Measurements from ENCODE around the gene CLBA1. TPM values are rescaled to one million over a fixed set of nuclear protein-coding genes. Genes with fewer than 3 reads are reported as not detected.

The CLBA1 gene
- total RNA-seq, 4 donors from 2014 or later = 1.3 to 11.1 (median 10.1) TPM; not detected in 1

DNA sequence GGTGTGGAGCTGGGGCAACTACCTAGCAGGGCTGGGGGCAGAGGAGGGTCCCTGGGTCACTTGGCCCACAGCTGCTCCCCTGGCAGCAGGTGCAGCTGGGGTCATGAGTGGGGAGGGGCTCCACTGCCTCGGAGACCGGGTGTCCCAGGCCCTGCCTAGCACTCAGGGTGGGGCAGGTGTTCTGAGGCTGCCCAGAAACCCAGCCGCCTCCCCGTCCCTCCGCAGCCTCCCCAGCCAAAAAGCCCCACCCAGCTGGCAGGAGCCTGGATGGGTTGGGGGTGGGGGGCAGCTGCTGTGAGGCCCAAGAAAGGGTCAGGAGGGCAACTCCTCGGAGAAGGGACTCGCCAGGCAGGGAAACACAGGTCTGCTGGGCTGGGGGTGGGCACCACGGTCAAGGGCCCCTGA is 18.6 kb upstream of the CLBA1 start:
- no peaks in the 10 kb centered on the region for H3K36me3 ChIP-seq
- H3K27me3 ChIP-seq = no peaks in the 10 kb centered on the region
- intact Hi-C loops (cut with DNase I; ENCODE audit: low total_unique reads) = no loop called here
- peaks cover 6 to 10% of the 10 kb centered on the region in 2 donors for H3K4me1 ChIP-seq
- DNase-seq = peak in 1 of 2 donors; percentile 37
- no peak for TF ChIP-seq POLR2A (IDR thresholded peaks at IDR 0.05)
- TF ChIP-seq, protein P1, sequence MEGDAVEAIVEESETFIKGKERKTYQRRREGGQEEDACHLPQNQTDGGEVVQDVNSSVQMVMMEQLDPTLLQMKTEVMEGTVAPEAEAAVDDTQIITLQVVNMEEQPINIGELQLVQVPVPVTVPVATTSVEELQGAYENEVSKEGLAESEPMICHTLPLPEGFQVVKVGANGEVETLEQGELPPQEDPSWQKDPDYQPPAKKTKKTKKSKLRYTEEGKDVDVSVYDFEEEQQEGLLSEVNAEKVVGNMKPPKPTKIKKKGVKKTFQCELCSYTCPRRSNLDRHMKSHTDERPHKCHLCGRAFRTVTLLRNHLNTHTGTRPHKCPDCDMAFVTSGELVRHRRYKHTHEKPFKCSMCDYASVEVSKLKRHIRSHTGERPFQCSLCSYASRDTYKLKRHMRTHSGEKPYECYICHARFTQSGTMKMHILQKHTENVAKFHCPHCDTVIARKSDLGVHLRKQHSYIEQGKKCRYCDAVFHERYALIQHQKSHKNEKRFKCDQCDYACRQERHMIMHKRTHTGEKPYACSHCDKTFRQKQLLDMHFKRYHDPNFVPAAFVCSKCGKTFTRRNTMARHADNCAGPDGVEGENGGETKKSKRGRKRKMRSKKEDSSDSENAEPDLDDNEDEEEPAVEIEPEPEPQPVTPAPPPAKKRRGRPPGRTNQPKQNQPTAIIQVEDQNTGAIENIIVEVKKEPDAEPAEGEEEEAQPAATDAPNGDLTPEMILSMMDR (IDR thresholded peaks at IDR 0.05) = no peak
- H3K4me3 ChIP-seq = peak overlapping the region in 1 of 2 donors; percentile 38
- H3K9me3 ChIP-seq = no peaks in the 10 kb centered on the region
- H3K27ac ChIP-seq = peak overlapping the region; percentile 95 to 99

DNA sequence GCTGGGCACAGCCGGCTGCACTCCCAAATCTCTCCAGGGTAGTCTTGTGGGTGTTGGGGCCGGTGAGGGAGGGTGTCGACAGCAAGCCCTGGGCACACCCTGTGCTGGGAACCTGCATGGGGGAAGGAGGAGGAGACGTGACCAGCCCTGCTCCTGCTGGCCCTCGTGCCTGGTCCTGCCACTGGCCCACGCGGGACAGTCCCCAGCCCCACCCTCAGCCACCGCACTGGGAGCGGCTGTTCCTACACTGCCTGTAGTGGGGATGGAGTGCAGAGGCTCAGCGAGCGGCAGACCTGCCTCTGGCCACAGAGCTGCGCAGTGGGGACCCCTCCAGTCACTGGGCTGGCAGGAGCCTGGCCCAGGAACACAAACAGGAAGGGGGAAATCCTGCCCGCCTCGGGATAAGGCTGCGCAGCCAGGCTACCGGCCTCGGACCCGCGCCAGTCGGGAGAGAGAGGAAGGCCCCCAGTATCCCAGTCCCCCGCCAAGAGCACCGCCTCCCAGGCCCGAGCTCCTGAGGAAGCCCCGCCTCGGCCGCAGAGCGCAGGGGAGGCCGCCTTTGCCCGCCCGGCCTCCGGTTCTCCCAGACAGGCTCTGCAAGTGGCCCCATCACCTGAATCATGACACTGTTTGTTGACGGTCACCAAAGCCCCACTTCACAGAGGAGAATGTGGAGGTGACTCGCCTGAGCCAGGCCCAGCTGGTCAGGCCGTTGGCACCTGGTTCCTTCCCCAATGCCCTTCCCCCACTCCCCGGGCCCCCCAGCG is 18.0 kb upstream of the CLBA1 start:
- TF ChIP-seq, protein P1 (IDR thresholded peaks at IDR 0.05) = no peak
- TF ChIP-seq POLR2A (IDR thresholded peaks at IDR 0.05) = no peak
- Histone ChIP-seq H3K36me3 (no peaks in the 10 kb centered on the region), H3K4me3 (peak overlapping the region; percentile 34 to 38), H3K27ac (peak overlapping the region; percentile 95 to 99), H3K27me3 (no peaks in the 10 kb centered on the region), H3K4me1 (peaks cover 11% of the 10 kb centered on the region in 2 donors), H3K9me3 (no peaks in the 10 kb centered on the region)
- peak; percentile 66 to 73 for DNase-seq
- intact Hi-C loops (cut with DNase I; ENCODE audit: low total_unique reads) = no loop called here

DNA sequence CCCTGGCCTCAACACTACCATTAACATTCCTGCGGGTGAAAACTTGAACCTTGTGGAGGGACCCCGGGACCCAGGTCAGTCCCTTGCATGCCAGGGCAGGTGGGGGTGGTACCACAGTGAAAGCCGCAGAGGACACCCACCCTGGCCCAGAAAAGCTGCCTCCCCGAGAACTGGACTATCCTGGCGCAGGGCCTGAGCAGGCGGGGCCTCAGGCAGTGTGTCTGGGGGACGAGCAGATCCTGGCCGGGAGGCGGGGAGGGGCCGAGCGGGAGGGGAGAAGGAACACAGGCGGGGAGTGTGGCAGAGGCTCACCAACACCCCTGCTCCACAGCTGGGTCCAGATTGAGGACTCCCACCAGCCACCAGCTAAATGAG is 17.4 kb upstream of the CLBA1 start:
- H3K4me1 ChIP-seq = peaks cover 11 to 16% of the 10 kb centered on the region in 2 donors
- DNase-seq = peak; percentile 89 to 93
- H3K4me3 ChIP-seq = peak overlapping the region; percentile 34 to 38
- no peaks in the 10 kb centered on the region for H3K36me3 ChIP-seq
- H3K27me3 ChIP-seq = no peaks in the 10 kb centered on the region
- intact Hi-C loops (cut with DNase I; ENCODE audit: low total_unique reads) = no loop called here
- peak overlapping the region; percentile 95 to 99 for H3K27ac ChIP-seq
- TF ChIP-seq POLR2A (IDR thresholded peaks at IDR 0.05) = no peak
- TF ChIP-seq, protein P1 (IDR thresholded peaks at IDR 0.05) = no peak
- H3K9me3 ChIP-seq = no peaks in the 10 kb centered on the region

DNA sequence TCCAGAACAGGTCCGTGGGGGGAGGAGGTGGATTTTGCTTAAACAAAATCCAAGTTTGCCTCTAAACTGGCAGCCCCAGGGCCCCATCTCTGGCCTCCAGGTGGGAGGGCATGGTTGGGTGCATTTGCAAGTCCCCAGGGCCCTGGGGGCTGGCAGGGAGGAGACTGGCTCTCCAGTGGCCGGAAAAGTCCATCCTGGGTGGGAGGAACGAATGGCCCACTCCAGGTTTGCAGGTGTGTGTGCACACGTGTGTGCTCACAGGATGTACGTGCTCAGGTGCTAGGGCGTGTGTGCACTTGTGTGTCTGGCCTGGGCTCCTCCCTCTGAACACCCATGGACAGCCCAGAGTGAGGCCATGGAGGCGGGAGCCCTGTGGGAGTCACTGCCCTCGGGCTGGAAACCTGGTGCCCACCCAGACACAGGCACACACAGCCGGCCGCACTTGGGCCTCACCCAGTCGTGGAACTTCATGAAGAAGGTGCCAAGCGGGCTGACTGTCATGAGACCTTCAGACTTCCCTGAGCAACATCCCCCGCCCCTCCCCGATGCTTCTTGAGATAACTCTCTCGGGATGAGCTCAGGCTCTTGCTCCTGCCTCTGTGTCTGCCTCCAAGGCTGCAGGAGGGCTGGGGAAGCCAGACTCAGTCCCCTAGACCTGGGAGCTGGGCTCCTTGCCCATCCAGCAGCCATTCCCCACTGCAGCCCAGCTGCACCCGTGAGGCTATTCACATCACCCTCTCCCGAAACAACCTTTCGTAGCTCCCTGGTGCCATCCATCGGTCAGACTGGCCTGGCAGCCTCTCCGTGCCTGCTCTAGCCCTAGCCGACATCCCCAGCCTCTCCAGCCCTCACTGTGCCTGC is 16.8 kb upstream of the CLBA1 start:
- Histone ChIP-seq H3K27ac (peak overlapping the region; percentile 95 to 99), H3K27me3 (no peaks in the 10 kb centered on the region), H3K4me1 (peaks cover 15 to 18% of the 10 kb centered on the region in 2 donors), H3K4me3 (peak overlapping the region; percentile 34 to 38), H3K36me3 (no peaks in the 10 kb centered on the region), H3K9me3 (no peaks in the 10 kb centered on the region)
- DNase-seq = peak; percentile 52 to 79
- intact Hi-C loops (cut with DNase I; ENCODE audit: low total_unique reads) = no loop called here
- TF ChIP-seq POLR2A (IDR thresholded peaks at IDR 0.05) = no peak
- TF ChIP-seq, protein P1 (IDR thresholded peaks at IDR 0.05) = no peak

All from uterus (tissue), 4 donors.